Stimulated activated CD8-positive, alpha-beta memory T cell treated with anti-CD3 and anti-CD28 coated beads, Interleukin-4, amount 100 ng/mL, for 48 hours (primary cell): ENCODE results near the gene FYN.

Experiments used
- DNase-seq: peaks from one replicate; pipeline ENCODE4 v3.0.0-alpha.2; 2020

The FYN gene

DNA sequence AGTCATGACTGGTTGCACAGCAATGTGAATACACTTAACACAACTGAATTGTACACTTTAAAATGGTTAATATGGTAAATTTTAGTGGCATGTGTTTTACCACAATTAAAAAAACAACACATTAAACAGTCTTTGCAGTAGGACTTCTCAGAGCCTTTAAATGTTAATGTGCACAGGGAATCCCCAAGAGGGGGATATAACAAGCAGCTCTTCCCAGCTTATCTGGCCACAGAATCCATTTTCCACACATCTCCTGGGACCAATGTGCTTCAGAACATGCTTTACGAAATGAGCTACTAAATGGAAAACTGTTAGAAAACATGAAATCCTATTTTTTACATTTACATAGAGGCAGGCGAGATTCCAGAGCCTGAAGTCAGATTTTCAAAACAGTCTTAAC is 44.4 kb downstream of the FYN start:
- DNase-seq = no peak

DNA sequence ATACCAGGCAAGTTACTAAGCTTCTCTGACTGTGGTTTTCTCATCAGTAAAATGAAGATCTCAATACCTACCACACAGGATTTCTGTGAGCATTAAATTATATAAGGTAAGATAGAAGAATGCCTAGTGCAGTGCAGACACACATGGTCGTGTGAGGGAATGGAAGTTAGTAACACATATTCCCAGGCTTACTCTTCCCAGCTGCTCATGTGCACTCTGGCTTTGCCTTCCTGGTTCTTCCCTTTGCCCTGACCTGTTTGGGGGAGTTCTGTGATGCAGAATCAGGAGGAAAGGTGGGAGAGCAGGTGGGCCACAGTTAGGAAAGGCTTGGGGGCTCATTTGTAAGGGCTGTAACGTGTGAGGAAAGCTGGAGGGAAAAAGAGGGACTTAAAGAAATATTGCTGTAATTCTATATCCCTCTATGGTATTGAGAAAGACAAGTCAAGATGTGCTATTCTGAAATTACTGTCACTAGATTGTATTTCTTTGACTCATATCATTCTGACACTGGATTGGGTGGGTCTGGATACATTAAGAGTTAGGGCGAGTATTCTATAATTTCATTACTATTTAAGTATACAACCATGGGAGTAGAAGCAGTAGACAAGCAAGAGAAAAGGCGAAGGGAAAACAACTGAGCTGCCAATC is 47.7 kb downstream of the FYN start:
- DNase-seq = no peak

DNA sequence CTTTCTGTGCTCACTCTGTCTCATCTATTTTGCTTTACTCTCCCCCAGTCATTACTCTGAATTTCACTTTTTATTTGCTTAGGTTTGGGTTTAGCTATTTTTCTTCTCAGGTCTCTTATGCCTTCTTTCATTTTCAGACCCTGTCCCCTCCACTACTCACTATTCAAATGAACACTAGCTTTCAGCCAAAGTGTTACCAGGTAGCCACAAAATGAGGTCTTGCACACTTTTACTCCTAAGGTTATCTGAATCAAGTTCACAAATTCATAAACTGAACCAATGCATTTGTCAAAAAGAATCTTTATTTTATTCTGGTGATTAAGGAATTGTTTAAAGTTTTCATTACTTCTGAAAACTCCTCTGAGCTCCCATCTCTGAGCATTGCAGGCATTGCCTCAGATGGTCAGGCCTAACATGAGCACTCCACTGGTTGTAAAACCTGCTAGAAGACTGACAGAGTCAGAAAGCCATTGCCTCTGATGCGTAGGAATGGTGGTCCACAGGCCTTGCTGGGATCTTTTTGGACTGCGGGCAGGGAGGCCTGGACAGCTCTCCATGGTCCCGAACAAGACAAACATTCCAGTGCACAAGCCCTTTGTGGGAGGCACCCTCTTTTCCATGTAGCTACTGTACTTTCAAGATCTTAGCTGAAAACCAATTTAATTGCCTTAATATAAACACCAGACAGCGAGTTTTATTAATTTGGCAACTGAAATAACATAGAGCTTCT is 48.5 kb downstream of the FYN start:
- no peak for DNase-seq

DNA sequence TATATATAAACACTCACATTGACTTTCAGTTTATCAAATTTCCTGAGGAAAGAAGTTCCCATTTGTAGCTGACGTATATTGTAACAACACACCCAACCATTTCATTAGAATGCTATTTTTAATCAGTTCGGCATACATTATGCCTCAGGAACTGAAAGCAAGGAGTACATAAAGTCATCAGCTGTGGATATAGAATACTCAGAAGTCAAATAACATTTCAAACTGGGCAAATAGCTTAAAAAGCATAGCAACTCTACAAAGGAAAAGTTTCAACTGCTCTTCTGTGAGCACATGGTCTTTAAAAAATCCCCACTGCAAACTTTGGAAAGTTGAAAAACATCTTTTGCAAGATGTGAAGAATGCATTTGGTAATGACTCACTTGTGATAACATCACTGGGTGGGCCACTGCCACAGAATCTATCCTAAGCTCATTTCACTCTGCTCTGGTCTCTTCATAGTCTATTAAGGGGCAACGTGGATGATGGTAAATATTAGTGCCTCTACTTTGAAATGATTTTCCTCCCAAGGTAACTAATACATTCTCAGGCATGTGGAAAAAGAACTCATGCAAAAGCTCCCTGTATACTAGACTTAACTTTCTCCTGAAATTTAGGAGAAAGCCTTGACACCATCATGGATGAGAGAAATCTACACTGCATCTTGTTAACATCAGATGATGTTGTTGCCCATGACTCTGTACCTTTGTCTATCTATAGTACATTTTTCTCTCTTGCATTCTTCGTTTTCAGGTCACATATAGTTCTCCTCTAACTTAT is 49.2 kb downstream of the FYN start:
- DNase-seq = no peak

DNA sequence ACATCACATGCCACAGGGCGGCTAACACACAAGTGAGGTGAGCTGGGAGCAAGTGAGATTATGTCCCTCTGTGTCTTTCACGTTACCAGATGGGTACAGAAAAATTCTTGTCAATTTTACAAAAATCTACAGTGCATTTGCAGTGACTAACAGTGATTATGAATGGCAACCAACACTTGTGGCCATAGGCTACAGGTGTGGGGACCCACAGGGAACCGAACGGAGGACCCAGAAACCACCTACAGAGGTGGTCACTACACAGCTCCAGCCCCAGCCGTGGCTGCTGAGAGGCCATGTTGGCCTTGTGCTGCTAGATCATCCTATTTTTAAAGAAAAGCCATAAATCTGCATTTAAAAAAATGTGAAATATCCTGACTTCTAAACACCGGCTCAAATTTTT is 50.2 kb downstream of the FYN start:
- no peak for DNase-seq

DNA sequence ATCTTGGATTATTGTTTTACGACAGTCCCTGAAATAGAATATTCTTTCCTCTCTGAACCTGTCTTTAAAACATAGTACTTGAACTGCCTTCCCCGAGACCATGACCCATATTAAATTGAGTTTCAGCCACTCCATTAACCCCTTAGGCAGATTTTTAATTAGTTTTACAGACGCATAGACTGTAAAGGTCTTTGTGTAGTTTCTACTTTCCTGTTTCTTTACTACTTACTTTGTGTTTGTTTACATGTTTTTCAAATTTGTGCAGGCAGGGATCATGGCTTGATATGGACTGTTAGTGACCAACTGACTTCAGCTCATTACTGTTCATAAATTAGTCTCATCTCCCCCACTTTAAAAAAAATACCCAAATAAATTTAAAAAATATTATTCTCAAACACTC is 53.8 kb downstream of the FYN start:
- no peak for DNase-seq

DNA sequence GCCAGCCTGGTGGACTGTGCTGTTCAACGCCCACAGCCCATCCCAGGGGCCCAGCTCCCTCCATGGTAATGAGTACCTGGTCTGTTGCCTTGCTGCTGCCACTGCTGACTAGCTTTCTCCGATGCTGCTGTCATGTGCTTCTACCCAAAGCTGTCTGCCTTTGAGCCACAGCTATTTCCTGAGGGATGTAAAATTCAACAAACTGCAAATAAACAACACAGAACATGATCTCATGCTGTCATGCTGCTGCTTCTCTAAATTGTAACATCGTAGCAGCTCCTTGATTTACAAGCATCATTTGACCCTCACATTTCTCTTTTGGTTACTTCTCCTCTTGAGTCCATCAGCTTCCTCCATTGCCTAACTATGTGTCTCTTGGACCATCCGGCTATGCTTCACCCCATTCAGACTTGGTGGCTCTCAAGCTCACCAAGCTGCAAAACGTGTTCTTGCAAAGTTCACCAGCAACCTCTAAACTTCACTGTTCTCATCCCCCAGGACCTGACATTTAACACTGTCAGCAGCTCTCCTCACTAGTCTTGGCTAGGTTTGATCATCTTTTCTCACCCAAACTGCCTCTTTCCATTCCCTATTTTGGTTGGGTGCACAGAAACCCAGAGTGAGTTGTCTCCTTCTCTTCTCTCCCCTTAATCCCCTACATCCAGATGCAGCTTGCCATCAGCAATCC is 54.6 kb downstream of the FYN start:
- no peak for DNase-seq

DNA sequence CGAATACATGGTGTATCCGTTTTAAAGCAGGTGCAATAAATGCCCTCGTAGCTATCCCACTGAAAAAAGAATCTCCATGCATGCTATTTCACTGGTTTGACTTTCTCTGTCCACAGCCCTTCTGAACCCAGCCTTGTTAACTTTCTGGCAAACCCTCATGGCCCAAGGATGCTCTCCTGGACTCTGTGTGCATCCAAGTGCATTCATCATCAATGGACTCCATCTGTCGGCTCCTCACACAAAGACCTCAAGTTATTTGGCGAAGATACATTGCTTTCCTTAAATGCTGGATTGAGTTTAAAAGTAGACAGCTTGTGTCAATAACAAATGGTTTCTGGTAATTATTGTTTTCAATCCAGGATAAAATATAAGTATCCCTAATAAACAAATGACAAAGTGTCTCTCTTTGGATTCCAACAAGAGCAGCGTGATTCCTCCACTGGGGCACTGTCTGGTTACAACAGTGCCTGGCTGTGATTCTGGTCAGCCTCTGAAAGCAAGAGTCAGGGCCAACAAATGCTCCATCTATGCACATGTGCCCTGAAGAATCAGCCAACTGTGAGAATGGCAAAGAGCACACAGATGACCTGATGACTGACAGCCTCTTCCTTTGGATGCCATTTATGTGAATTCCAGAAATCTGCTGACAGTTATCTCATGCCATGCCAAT is 55.7 kb downstream of the FYN start:
- no peak for DNase-seq

DNA sequence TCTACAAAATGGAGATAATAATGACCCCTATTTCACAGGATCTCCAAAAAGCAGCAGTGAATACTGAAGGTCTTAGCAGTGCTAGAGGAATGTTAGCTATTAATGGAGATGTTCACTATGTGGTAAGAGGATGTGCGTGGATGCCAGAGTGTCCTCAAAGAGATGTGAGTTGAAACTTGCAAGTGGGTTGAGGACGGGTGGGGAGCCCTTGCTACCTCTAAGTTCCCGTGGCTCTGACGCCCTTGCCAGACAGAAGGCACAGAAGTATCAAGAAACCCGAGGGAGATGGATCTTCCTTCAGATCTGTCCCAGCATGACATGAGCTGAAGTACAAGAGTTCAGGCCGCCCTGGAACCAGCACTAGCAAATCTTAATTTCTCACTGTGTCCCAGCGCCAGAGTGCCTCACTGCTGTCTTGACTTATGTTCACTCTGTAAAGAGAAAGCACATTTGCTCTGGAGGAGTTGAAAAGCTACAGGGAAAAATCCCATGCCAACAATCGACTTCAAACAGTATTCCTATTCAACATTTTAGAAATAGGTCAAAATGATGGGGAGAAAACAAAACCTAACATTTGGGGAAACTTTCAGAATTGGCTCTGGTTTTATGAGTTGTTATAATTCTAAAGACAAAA is 59.5 kb downstream of the FYN start:
- DNase-seq = no peak

DNA sequence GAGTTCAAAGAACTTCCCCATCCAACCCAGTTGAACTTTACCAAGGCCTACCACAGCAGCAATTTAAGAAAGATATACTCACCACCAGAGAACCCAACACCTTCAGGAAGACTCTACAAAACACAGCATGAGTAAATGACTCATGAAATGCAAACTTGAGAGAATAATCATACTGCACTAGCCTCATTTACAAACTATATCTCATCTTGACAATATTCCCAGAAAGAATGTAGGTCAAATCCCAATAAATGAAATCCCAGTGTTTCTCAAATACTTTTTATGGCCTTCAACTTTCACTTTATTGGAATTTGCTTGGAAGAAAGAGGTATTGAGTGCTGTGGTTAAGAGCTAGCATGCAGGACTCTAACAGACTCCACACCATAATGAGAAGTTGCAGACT is 60.0 kb downstream of the FYN start:
- no peak for DNase-seq

DNA sequence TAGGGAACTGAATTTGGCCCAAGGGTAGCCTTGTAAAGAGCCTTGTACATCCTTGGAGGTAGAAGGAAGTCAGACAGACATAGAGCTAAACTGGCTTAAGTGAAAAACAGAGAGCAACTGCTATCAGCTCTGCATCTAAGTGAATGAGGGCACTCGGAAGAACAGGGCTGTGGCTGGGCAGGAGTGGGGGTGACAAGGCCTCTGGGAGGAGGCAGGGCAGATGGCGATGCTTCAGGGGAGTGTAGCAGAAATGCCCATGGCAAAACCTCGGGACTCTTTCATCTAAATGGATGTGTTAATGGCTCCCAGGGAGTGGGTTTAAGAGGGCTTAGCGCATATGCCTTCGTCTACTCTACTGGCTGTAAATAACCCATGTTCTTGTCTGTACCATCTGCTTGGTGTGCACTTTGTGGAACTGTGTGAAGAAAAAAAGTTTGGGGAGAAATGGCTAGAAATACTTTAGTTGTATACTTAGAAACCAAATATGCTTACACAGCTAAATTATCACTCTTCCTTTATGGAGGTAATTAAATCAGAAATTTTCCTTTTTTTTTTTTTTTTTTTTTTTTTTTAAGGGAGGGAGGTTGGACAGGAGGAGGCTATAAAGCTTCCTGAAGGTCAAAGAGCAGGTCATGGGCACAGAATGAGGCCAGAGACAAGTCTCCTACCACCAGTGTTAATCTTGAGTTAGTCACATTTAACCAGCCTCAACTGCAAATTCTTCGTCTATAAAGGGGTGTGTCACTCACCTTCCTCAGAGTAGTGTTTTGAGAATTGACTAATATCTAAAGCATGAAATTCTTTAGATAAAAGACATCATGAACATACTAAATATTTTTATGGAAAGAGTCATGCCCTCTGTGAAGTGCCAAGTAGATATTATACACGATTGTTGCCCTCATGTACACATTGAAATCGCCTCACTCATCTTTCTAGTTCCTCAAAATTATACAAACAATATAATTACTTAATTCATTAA is 60.9 kb downstream of the FYN start:
- DNase-seq = no peak

DNA sequence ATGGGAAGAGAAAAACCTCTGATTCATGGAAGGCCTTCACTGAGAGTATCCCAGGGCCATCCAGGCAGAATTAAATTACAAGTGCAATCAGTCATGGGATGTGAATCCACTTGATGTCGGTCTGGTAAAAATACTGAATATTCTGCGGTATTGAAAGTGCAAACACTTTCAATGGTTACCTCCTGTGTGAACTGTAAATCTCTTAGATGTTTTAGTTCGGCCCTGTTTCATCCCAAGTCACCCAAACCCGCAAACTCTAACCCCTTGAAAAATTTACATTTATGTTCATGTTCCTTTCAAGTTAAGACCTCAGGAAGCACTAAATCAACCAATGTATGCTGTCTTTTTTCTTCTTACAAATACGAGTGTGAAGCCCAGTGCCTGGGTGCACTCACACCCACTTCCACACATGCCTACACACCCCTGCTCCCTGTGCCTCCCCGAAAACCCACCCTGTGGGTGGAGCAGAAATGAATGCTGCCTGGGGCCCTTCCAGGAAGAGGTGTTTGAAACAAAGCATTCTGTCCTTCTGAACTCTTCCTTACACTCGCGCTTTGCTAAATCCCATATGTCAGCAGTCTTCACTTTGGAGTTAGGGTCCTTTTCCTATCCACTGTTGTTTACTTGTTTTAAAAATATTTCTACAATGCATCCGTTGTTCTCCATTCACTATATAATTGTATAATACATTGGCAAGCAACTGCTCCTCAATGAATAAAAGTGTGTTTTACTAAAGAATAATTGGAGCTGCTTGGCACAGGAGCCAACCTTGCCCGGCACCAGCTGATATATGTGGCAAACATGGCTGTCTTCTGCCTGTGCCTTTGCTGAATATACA is 62.7 kb downstream of the FYN start:
- no peak for DNase-seq

DNA sequence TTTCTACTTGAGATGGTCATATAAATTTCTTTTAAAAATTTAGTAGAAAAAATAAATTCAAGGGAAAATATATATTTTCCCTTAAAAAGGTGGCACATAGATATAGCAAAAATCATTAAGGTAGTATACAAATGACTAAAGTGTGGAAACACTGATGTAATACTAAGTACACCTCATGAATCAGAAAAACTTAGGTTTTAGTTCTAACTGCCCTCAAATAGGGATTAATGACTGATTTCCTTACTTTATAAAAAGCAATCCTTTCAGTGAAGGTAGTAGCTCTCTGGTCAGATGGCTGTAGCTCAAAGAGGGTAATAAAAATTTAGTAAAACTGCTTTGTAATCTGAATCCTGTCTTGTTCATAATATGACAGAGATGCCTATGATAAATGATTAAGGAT is 63.5 kb downstream of the FYN start:
- DNase-seq = no peak

DNA sequence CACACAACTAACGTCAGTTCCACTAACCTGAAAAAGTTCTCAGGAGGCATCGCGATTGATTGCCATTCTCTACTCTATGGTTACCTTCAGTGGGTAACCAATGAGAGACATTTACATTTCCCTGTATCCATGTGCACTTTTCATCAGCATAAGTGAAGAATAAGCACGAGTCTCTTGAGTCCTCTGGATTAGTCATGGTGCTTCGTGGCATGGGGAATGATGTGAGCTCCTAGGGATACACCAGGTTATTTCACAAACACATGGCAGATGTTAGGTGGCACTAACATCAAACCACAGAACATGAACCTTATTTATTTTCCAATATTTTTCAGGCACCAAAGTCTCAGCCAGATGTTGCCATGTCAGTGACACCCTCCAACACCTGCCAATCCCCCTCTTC is 64.0 kb downstream of the FYN start:
- DNase-seq = no peak

DNA sequence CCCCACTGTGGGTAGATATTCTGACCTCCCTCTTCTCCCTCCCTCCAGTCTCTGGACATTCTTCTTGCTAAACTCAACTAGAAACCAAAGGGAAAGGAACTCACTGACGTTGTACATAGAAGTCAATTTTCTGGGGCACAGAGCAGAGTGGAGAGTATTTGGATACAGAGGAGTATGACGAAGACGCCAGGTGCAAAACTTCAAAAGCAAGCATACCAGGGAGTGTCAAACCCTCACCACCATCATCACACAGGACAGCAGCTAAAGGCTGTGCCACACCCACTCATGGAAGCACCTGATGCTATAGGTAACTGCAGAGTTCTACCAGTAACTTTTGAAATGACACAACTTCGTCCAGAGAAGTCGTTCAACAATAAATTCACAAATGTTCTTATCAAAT is 64.8 kb downstream of the FYN start:
- DNase-seq = no peak

DNA sequence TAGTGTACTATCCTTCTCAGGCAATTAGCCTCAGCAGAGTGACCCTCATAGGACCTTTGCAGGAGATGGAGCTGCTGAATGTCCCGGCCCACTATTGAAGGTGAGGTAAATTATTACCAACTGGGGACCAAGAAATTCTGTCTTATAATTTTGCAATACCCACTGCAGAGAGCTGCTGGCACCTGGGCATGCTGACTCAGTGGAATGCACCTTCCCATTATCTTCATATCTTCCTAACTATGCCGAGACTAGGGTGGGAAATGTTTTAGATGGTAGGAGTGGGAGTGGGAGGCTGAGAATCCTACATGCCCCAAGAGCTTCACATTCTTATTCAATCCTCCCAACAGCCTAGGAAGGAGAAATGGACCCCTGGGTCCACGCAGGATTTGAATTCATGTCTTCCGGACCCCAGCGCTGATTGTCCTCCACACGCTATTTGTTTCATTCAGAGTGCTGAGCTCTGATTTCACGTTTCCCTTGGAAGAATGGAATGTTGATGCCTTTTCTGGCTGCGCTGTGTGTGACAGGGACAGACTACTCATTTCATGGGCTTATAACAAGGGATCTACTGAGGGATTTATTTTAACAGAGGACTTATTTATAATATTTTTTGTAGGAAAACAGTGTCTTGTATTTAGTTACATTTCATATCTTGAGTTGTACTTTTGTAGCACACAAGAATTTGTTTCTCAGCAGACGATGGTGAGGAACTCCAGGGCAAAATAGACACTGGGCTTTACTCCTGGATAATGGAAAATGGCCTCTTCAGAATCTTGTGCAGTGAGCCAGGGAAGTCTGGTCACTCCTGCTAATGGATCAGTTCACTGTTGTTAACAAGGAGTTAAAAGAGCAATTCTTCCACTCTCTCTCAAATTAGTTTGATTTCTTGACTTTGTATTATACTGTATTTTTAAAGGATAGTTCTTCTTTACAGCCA is 66.4 kb downstream of the FYN start:
- DNase-seq = no peak

DNA sequence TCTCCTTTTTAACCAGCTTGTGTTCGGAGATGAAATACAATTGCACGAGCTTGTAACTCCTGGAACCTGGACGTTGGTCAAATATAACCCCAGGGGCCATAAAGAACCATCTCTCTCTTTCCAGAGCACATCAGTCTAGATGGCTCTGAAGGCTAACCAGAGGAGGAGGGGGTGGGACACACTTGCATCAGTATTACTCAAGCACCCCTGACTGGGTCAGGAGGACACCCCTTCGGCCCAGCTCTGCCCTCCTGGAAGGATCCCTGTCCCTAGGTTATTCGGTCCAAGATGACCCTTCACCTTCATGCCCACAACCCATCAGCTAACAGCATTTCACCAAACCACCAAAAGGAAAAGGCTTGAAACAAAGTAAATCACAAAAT is 67.1 kb downstream of the FYN start:
- DNase-seq = no peak

DNA sequence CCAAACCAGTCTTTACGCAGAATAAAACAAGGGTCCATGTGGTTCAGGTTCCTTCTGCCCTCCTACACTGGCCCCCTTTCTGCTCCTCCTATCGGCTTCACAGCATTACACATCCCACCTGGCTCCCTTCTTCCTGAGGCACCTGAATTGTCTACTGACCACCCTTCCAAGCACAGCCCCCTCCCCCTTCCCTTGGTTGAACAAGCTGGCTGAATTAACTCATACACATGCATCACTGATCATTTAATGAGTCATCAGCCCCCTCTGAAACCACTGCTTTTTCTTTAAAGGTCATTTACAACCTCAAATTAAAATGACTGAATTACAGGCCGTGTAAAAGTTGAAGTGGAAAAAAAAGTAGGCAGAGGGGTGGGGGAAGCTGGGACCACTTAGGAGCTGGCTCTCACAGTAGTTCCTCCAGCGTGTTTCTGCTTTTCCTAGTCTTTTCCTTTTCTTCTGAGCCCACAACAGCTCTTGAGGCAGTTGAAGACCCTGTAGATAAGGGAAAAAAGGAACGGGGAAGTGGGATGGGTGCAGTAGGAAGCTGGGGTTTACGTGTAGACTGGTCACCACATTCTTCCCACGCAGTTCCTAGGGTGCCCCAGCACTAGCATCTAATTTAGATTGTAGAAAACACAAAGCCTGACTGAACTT is 67.6 kb downstream of the FYN start:
- DNase-seq = peak; percentile 71
